IgD-negative memory B cell (primary cell): ENCODE measurements around the gene FOLR3. TPM values are rescaled to one million over a fixed set of nuclear protein-coding genes. Genes with fewer than 3 reads are reported as not detected.
"Not testable (repeated sequence)": the region's sequence is repeated elsewhere in the genome, so short reads cannot be mapped to it uniquely, and the experiment has no call there.

Experiments used
- H3K27ac Mint-ChIP-seq, 3 donors: one replicate each; pipeline ENCODE4 v1.8.0; 2020 to 2022; ENCODE audit warnings: mild to moderate bottlenecking in 3 of 3, mixed read lengths in 3 of 3, moderate library complexity in 1 of 3
- H3K27me3 Mint-ChIP-seq: one replicate; pipeline ENCODE4 v1.8.0; 2021; ENCODE audit warnings: mixed read lengths
- H3K36me3 Mint-ChIP-seq: one replicate; pipeline ENCODE4 v1.8.0; 2020; ENCODE audit warnings: mild to moderate bottlenecking, mixed read lengths
- H3K4me1 Mint-ChIP-seq, 3 donors: one replicate each; pipeline ENCODE4 v1.8.0; 2020 to 2022; ENCODE audit warnings: mixed read lengths in 3 of 3, mild to moderate bottlenecking in 1 of 3
- H3K4me3 Mint-ChIP-seq, 4 donors: one replicate each; pipeline ENCODE4 v1.8.0; 2020 to 2022; ENCODE audit warnings: mild to moderate bottlenecking in 4 of 4, mixed read lengths in 4 of 4, moderate library complexity in 3 of 4
- H3K9me3 Mint-ChIP-seq, 3 donors: one replicate each; pipeline ENCODE4 v1.8.0; 2020 to 2021; ENCODE audit warnings: mixed read lengths in 3 of 3, mild to moderate bottlenecking in 1 of 3
- polyA plus RNA-seq: library from polyadenylated mRNA; unstranded; fragments of 300-500 nt; fragmentation: Illumina TruSeq; gene quantifications from one replicate; pipeline ENCODE4 v1.2.3, GENCODE V29; 2021

Gene FOLR3
- polyA plus RNA-seq: not detected

- H3K27ac Mint-ChIP-seq, H3K9me3 Mint-ChIP-seq, H3K4me3 Mint-ChIP-seq, H3K4me1 Mint-ChIP-seq, H3K36me3 Mint-ChIP-seq: not testable (repeated sequence)
- peaks cover 10% of the 10 kb centered on the region for H3K27me3 Mint-ChIP-seq
These were observed at the start of gene FOLR3 for GRCh38 chr11:72135473-72135872. TSS of gene FOLR3 (plus strand) at chr11:72135725. CDS start at chr11:72135953, 228 bp downstream.

- no peaks in the 10 kb centered on the region for H3K27me3 Mint-ChIP-seq
- no peak overlapping the region for H3K4me3 Mint-ChIP-seq
- H3K9me3 Mint-ChIP-seq: no peaks in the 10 kb centered on the region
- peaks cover 3% of the 10 kb centered on the region for H3K36me3 Mint-ChIP-seq
- H3K4me1 Mint-ChIP-seq: peaks cover 12% of the 10 kb centered on the region in 3 donors
- peak overlapping the region in 1 of 3 donors; percentile 10 for H3K27ac Mint-ChIP-seq
These were observed 47.3 kb upstream of the FOLR3 start for GRCh38 chr11:72088076-72088808.

GRCh38 chr11:72091292-72091691 lies 44.2 kb upstream of the FOLR3 start:
- no peaks in the 10 kb centered on the region for H3K27me3 Mint-ChIP-seq
- no peak overlapping the region for H3K4me3 Mint-ChIP-seq
- no peaks in the 10 kb centered on the region for H3K9me3 Mint-ChIP-seq
- H3K4me1 Mint-ChIP-seq: peaks cover 12% of the 10 kb centered on the region in 3 donors
- peaks cover 3% of the 10 kb centered on the region for H3K36me3 Mint-ChIP-seq
- H3K27ac Mint-ChIP-seq: peak overlapping the region in 1 of 3 donors; percentile 87

- peaks cover 29 to 31% (median 31%) of the 10 kb centered on the region in 3 donors for H3K4me1 Mint-ChIP-seq
- no peaks in the 10 kb centered on the region for H3K27me3 Mint-ChIP-seq
- H3K27ac Mint-ChIP-seq: peak overlapping the region in 1 of 3 donors; percentile 65
- H3K36me3 Mint-ChIP-seq: peaks cover 6% of the 10 kb centered on the region
- H3K9me3 Mint-ChIP-seq: no peaks in the 10 kb centered on the region
- peak overlapping the region in 1 of 4 donors; percentile 45 for H3K4me3 Mint-ChIP-seq
These were observed 36.8 kb upstream of the FOLR3 start for GRCh38 chr11:72098741-72099140.

GRCh38 chr11:72100009-72100408 lies 35.5 kb upstream of the FOLR3 start:
- peaks cover 7% of the 10 kb centered on the region for H3K36me3 Mint-ChIP-seq
- H3K4me3 Mint-ChIP-seq: peak overlapping the region in 1 of 4 donors; percentile 75
- H3K27me3 Mint-ChIP-seq: no peaks in the 10 kb centered on the region
- H3K9me3 Mint-ChIP-seq: peaks cover 0 to 2% (median 0%) of the 10 kb centered on the region in 3 donors
- peak overlapping the region in 2 of 3 donors; percentile 13 to 65 for H3K27ac Mint-ChIP-seq
- H3K4me1 Mint-ChIP-seq: peaks cover 35 to 37% (median 37%) of the 10 kb centered on the region in 3 donors

GRCh38 chr11:72100462-72100861 lies 35.1 kb upstream of the FOLR3 start:
- no peaks in the 10 kb centered on the region for H3K27me3 Mint-ChIP-seq
- H3K36me3 Mint-ChIP-seq: peaks cover 11% of the 10 kb centered on the region
- H3K4me3 Mint-ChIP-seq: peak overlapping the region in 1 of 4 donors; percentile 75
- H3K9me3 Mint-ChIP-seq: peaks cover 0 to 2% (median 0%) of the 10 kb centered on the region in 3 donors
- peak overlapping the region in 2 of 3 donors; percentile 13 to 64 for H3K27ac Mint-ChIP-seq
- H3K4me1 Mint-ChIP-seq: peaks cover 35 to 37% (median 37%) of the 10 kb centered on the region in 3 donors

GRCh38 chr11:72102162-72102561 lies 33.4 kb upstream of the FOLR3 start:
- peak overlapping the region; percentile 75 to 98 (median 92) for H3K4me3 Mint-ChIP-seq
- peaks cover 11% of the 10 kb centered on the region for H3K36me3 Mint-ChIP-seq
- peaks cover 34 to 37% (median 36%) of the 10 kb centered on the region in 3 donors for H3K4me1 Mint-ChIP-seq

GRCh38 chr11:72102631-72102945 lies 32.9 kb upstream of the FOLR3 start:
- Mint-ChIP-seq H3K36me3 (peaks cover 11% of the 10 kb centered on the region), H3K9me3 (peaks cover 0 to 2% (median 0%) of the 10 kb centered on the region in 3 donors), H3K27me3 (no peaks in the 10 kb centered on the region), H3K4me3 (peak overlapping the region; percentile 75 to 98 (median 92)), H3K27ac (peak overlapping the region; percentile 95 to 98 (median 97)), H3K4me1 (peaks cover 33 to 38% (median 35%) of the 10 kb centered on the region in 3 donors)

More at GRCh38 chr11:72102162-72102561, 33.4 kb upstream of the FOLR3 start:
- Mint-ChIP-seq H3K27ac (peak overlapping the region; percentile 95 to 98 (median 97)), H3K9me3 (peaks cover 0 to 2% (median 0%) of the 10 kb centered on the region in 3 donors), H3K27me3 (no peaks in the 10 kb centered on the region)

- H3K27ac Mint-ChIP-seq: peak within 1 kb of the TSS; percentile 95 to 98 (median 97)
- peaks cover 8% of the 10 kb centered on the region for H3K36me3 Mint-ChIP-seq
- H3K4me3 Mint-ChIP-seq: peak within 1 kb of the TSS; percentile 75 to 98 (median 92)
- peaks cover 33 to 37% (median 35%) of the 10 kb centered on the region in 3 donors for H3K4me1 Mint-ChIP-seq
- peaks cover 0 to 2% (median 0%) of the 10 kb centered on the region in 3 donors for H3K9me3 Mint-ChIP-seq
- H3K27me3 Mint-ChIP-seq: no peaks in the 10 kb centered on the region
These were observed 32.4 kb upstream of the FOLR3 start, which contains the start of gene LAMTOR1 for GRCh38 chr11:72102946-72103753. TSS of gene LAMTOR1 (minus strand) at chr11:72103297. CDS start at chr11:72103224, 73 bp downstream.

GRCh38 chr11:72103754-72104167 lies 31.8 kb upstream of the FOLR3 start:
- Mint-ChIP-seq H3K36me3 (peaks cover 8% of the 10 kb centered on the region), H3K4me1 (peaks cover 33 to 37% (median 35%) of the 10 kb centered on the region in 3 donors), H3K27me3 (no peaks in the 10 kb centered on the region), H3K4me3 (peak overlapping the region; percentile 75 to 98 (median 92)), H3K9me3 (peaks cover 0 to 2% (median 0%) of the 10 kb centered on the region in 3 donors), H3K27ac (peak overlapping the region; percentile 95 to 98 (median 97))

GRCh38 chr11:72105888-72106287 lies 29.6 kb upstream of the FOLR3 start, which contains the start of gene TOMT:
TSS of gene TOMT (plus strand) at chr11:72105924. CDS start at chr11:72105952, 28 bp downstream.
- H3K27ac Mint-ChIP-seq: peak within 1 kb of the TSS in 2 of 3 donors; percentile 67 to 97
- peaks cover 0 to 2% (median 0%) of the 10 kb centered on the region in 3 donors for H3K9me3 Mint-ChIP-seq
- H3K4me3 Mint-ChIP-seq: peak within 1 kb of the TSS in 3 of 4 donors; percentile 2 to 75 (median 52)
- peaks cover 29 to 32% (median 30%) of the 10 kb centered on the region in 3 donors for H3K4me1 Mint-ChIP-seq
- H3K36me3 Mint-ChIP-seq: peaks cover 9% of the 10 kb centered on the region
- no peaks in the 10 kb centered on the region for H3K27me3 Mint-ChIP-seq

GRCh38 chr11:72111300-72112142 lies 24.0 kb upstream of the FOLR3 start:
- H3K27me3 Mint-ChIP-seq: no peaks in the 10 kb centered on the region
- peaks cover 15 to 19% (median 18%) of the 10 kb centered on the region in 3 donors for H3K4me1 Mint-ChIP-seq
- no peaks in the 10 kb centered on the region for H3K9me3 Mint-ChIP-seq
- H3K36me3 Mint-ChIP-seq: peaks cover 3% of the 10 kb centered on the region
- peak overlapping the region; percentile 96 to 99 (median 97) for H3K27ac Mint-ChIP-seq
- peak overlapping the region; percentile 95 to 98 (median 98) for H3K4me3 Mint-ChIP-seq

- peaks cover 15 to 18% (median 15%) of the 10 kb centered on the region in 3 donors for H3K4me1 Mint-ChIP-seq
- no peaks in the 10 kb centered on the region for H3K27me3 Mint-ChIP-seq
- H3K27ac Mint-ChIP-seq: peak within 1 kb of the TSS; percentile 96 to 99 (median 97)
- H3K9me3 Mint-ChIP-seq: no peaks in the 10 kb centered on the region
- peaks cover 3% of the 10 kb centered on the region for H3K36me3 Mint-ChIP-seq
- H3K4me3 Mint-ChIP-seq: peak within 1 kb of the TSS; percentile 95 to 98 (median 98)
These were observed 23.2 kb upstream of the FOLR3 start, which contains the start of gene ANAPC15 for GRCh38 chr11:72112143-72112977. TSS of gene ANAPC15 (minus strand) at chr11:72112695. CDS start at chr11:72111276, 1,419 bp downstream.
